Measurements from ENCODE around the gene PTPA.
"Not testable (repeated sequence)": the region's sequence is repeated elsewhere in the genome, so short reads cannot be mapped to it uniquely, and the experiment has no call there.

Gene PTPA

GRCh38 chr9:129161534-129161837 lies 50.3 kb downstream of the PTPA start:
- no peak for DNase-seq

- no peak for DNase-seq
Observed at GRCh38 chr9:129162497-129163197, 51.4 kb downstream of the PTPA start.

GRCh38 chr9:129163198-129163670 lies 52.0 kb downstream of the PTPA start:
- not testable (repeated sequence) for DNase-seq

GRCh38 chr9:129163753-129164152 lies 52.5 kb downstream of the PTPA start:
- no peak for DNase-seq

GRCh38 chr9:129164246-129164930 lies 53.2 kb downstream of the PTPA start:
- DNase-seq, result no peak

GRCh38 chr9:129165198-129165597 lies 54.0 kb downstream of the PTPA start:
- no peak for DNase-seq

DNA sequence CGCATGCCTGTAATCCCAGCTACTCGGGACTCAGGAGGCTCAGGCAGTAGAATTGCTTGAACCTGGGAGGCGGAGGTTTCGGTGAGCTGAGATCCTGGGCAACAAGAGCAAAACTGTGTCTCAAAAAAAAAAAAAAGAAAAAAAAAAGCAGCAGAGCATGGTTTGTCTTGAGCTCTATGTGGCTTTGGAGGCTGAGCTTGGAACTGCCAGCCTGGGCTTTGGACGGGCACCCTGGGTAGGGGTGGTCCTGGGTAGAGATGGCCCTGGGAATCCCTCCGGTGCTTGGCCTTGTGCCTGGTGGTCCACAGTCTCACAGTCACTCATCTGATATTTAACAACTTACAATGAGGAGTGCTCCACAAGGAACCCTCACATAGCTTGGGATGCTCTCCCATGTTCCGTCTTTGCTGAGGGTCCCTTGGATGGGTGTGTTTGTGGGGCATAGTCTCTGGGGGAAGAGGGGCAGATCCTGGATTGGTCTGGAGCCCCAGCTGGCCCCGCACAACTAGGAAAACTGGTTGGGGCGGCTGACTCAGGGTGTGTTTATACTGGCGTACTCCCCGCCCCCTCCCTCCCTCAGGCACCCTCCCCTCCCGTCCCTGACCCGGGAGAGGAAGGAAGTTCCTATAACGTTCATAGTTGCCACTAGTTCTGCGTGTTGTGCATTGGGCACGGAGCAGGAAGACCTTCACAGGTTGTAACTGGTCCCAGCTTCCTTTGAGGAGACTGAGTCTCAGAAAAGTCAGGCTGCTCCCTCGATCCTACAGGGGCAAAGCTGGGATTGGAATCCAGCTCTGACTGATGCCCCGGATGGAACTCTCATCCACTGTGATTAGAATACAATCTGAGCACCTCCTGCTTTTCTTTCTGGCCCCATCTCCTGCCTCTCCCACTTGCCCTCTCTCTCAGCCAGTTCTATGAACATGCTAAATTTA lies 55.7 kb downstream of the PTPA start:
- no peak for DNase-seq

DNA sequence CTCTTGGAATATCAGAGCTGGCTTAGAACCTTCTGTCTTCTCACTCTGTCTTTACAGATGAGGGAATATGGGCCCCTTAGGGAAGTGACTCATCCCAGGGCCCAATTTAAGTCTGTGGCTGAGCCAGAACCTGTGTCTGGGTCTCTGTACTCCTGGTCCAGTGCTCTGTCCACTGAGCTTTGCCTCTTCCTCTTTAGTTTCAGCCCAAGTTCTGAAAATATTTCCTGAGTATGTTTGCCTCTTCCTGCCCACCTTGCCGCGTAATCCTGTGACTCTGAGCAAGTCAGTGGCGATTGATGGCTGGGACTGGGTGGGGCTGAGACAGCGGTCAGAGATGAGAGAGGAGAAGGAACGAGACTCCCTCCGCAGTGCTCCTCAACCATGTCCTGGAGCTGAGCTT lies 59.0 kb downstream of the PTPA start:
- DNase-seq, result no peak

DNA sequence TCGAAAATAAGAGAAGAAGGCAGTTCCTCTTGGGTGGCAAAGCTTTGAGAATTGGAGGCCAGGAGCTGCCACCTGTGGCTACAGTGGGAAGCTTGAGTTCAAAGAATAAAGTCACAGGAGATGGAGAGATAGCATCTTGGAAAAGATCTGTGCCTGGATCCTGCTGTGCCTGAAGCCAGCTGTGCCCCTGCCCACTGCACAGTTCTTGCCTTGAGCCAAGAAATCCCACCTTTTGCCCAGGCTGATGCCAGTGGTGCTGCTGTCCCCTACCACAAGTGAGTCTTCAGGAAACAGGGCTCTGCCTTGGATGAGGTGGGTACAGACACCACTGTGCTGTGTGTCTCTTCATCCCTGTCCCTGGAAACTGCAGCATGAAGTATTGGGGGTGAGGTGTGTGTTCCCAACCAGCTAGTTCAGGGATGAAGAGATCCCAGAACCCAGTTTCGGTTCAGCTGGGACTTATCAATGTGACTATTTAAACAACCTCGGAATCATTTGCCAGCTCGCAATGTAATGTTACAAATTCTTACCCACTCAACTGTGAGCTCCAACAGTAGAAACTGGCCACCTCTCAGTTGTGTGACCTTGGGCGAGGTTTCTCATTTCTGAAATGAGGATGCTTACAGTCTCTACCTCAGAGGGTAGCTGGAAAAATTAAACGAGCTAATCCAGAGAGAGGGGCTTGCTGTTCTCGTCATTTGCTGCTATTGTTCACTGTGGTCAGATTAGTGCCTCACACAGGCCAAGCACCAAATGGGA lies 61.0 kb downstream of the PTPA start:
- DNase-seq, result no peak

DNA sequence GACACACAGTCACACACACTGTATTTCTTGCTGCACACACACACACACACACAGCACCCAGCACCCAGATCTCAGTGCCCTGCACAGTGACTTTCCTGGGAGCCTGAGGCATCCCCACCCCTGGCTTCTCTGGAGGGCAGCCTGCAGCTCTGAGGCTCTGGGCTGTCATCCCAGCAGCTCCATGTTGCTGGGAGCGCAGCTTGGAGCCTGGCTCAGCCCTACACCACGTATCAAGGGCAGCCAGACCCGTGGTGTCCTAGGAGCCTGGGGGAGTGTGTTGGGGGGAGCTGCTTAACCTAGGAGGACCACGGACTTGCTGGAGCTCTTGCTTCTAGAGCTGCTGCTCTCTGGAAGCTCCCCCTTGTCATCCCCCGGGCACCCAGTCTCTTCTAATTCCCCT lies 61.6 kb downstream of the PTPA start:
- no peak for DNase-seq

- DNase-seq, result no peak
Observed at GRCh38 chr9:129173296-129174101, 62.3 kb downstream of the PTPA start.

DNA sequence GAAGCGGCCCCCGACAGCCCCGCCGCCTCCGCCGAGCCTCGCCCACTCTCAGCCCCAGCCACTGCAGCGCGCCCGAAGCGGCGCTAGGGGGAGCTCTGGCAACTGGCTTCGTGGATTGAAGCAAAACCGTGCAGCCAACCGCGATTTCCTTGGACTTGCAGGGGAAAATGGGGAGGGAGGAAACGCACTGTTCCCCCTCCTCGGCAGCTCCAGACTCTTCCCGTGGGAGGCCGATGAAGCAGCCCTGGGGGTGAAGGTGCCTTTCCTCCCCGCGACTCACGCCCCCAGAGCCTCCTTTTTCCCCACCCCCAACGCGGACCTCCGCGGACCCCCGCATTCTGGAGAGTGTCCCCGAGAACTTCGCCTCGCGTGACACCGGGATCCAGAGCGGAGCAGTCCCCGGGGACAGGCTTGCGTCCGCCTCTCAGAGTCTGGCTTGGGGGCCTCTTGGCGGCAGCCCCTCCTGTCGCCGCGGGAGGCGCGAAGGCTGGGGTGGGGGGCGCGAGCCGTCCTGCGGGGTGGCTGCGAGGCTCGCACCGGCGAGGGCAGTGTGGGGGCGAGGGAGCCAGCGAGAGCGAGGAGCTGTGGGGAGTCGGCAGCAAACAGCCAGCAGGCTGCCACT lies 63.0 kb downstream of the PTPA start:
- no peak for DNase-seq

DNA sequence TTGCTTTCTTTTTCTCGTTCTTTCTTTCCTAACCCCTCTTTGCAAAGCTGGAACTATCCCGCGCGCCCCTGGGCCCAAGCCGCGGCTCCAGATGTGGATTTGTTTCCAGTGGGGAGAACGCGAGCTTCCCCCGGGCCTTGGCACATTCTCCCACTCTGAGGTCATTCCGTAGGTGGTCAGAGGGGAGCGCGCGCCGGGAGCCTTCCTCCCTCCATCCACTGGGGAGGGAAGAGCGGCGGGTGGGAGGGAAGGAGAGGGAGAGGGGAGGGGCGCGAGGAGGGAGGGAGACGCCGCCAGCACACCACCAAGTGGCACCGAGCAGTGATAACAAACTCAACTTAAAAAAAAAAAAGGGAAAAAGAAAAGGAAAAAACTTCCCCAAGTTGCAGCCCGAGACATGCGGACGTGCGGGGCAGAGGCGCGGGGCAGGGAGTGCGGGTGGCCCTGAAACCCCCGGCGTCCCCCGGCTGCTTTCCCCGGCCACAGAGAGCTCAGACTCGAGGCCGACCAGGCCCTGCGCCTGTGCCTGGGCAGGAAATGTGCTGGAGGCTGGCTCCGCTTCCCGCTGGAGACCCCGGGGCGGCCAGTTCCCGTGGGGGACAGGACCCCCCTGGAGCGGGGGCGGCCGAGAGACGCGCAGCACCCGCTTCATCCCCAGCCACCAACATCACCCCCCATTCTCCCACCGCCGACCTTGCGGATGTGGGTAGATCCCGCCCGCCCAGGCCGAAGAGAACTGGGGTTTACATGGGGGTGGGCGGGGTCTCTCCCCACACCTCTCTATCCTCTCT lies 63.7 kb downstream of the PTPA start:
- no peak for DNase-seq

- no peak for DNase-seq
Observed at GRCh38 chr9:129175515-129175824, 64.3 kb downstream of the PTPA start.

GRCh38 chr9:129175825-129176633 lies 64.8 kb downstream of the PTPA start:
- no peak for DNase-seq

DNA sequence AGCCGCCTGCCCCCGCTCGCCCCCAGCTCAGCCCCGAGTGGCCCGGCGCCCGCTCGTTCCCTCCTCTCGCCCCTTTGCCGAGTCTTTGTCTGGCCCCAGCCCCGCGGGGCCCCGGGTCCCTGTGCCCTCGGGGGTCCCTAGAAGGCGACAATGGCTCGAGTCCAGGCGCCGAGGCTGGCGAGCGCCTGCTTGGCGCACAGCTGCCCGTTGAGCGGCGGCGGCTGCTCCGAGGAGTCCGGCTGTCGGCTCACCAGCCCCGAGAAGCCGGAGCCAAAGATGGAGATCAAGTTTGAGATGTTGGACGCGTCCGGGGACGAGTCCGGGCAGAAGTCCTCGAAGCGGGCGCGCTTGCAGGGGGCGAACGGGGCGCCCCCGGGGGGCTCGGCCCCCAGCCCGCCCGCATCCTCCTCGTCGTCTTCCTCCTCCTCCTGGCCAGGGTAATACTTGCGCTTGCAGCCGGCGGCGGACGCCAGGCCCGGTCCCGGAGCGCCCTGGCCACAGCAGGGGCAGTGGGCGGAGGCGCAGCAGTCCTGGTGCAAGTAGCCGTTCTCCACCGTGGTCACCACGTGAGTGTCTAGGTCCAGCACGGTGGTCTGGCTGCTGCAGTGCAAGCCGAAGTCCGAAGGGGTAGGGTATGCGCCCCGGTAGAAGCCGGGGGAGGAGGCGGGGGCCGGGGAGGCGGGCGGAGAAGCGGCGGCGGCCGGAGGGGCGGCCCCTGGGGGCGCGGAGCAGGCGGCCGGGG lies 65.7 kb downstream of the PTPA start:
- no peak for DNase-seq

DNA sequence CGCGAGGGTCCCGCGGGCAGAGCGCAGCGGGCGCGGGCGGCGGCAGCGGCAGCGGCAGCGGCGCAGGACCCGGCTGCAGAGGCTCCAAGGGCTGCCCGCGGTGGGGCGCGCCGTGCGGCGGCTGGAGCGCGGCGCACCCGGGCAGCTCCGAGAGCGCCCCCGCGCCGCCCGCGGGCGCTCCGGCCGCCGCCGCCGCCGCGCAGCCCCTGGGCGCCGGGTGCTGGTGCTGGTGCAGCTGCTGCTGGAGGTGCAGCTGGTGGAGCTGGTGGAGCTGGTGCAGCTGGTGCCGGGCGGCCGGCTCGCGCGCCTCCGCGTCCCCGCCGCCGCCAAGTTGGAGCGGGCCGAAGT lies 66.2 kb downstream of the PTPA start:
- no peak for DNase-seq

DNA sequence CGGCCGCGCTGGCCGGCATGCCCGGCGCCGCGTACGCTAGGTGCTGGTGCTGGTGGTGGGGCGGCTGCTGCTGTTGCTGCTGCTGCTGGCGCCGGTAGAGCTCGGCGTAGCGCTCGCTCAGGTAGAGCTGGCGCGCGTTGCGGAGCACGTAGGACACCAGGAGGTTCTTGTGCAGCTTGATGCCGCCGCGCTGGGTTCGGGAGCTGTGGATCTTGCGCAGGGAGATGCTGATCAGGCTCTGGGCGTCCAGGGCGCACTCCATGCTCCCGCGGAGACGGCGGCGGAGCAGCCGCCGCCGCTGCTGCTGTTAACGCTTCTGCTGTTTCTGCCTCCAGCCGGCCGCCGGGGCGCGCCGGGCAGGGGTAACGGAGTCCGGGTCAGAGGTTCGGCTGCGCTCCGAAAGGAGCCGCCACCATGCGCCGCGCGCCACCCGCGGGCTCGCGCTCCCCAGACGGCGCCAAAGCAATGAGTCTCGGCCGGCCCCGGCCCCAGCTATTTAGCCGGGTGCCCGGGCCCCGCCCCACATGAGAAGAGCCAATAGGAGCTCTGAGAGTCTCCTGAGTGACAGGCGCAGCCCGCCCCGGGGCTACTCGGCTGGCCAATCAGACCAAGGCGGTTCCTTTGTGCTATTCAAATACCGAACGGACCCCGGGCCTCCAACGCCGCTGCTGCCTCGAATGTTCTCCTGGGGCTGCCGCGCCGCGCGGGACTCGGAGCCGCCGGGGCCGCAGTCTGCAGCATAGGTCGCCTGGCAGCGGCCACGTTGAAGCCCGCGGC lies 66.8 kb downstream of the PTPA start, which contains the start of gene IER5L:
IER5L (minus strand) TSS at position 471 of the 777 bp plus-strand sequence; CDS start at position 262, 209 bp downstream.
- no peak for DNase-seq
